HEK293T (cell line): ENCODE measurements around the gene ANKRD44.
"Not testable (repeated sequence)": the region's sequence is repeated elsewhere in the genome, so short reads cannot be mapped to it uniquely, and the experiment has no call there.

ENCODE experiments used
- CTCF ChIA-PET: fragments of 350-600 bp; formaldehyde crosslinking; extraction: SDS; loops from one replicate; lab custom pipeline; 2021; ENCODE audit warnings: antibody characterized with exemption, inconsistent platforms; lab: Yijun Ruan, JAX
- POLR2A ChIA-PET: fragments of 350-600 bp; formaldehyde crosslinking; extraction: SDS; loops from one replicate; lab custom pipeline; 2020; ENCODE audit warnings: antibody characterized with exemption, inconsistent platforms; lab: Yijun Ruan, JAX
- DNase-seq: peaks from one replicate; pipeline ENCODE4 v3.0.0; 2012; ENCODE audit warnings: mixed read lengths; ENCODE audit errors: extremely low spot score
- ARNT ChIP-seq: fragments of 450-650 bp; IDR thresholded peaks from 2 replicates; pipeline ENCODE4 v1.6.1; 2017; ENCODE audit warnings: mild to moderate bottlenecking
- BHLHE40 ChIP-seq: fragments of 450-650 bp; IDR thresholded peaks from 2 replicates; pipeline ENCODE4 v1.6.1; 2016; ENCODE audit warnings: mild to moderate bottlenecking, moderate library complexity, borderline replicate concordance
- CTBP1 ChIP-seq: fragments of 450-650 bp; IDR thresholded peaks from 2 replicates; pipeline ENCODE4 v1.6.1; 2016; ENCODE audit warnings: borderline replicate concordance
- ELF4 ChIP-seq: fragments of 450-650 bp; IDR thresholded peaks from 2 replicates; pipeline ENCODE4 v1.6.1; 2017; ENCODE audit warnings: antibody characterized with exemption
- FOXA1 ChIP-seq: fragments of 450-650 bp; IDR thresholded peaks from 2 replicates; pipeline ENCODE4 v1.6.1; 2016; ENCODE audit warnings: mild to moderate bottlenecking
- FOXK2 ChIP-seq: fragments of 450-650 bp; IDR thresholded peaks from 2 replicates; pipeline ENCODE4 v1.6.1; 2016; ENCODE audit warnings: mild to moderate bottlenecking
- FOXM1 ChIP-seq: fragments of 450-650 bp; IDR thresholded peaks from 2 replicates; pipeline ENCODE4 v1.6.1; 2017; ENCODE audit warnings: mild to moderate bottlenecking, borderline replicate concordance
- HDGF ChIP-seq: fragments of 450-650 bp; IDR thresholded peaks from 2 replicates; pipeline ENCODE4 v1.6.1; 2017; ENCODE audit warnings: antibody characterized with exemption, borderline replicate concordance
- L3MBTL2 ChIP-seq: fragments of 450-650 bp; conservative IDR thresholded peaks from 2 replicates; pipeline ENCODE4 v1.6.1; 2016; ENCODE audit warnings: mild to moderate bottlenecking
- LEF1 ChIP-seq: fragments of 450-650 bp; IDR thresholded peaks from 2 replicates; pipeline ENCODE4 v1.6.1; 2017; ENCODE audit warnings: mild to moderate bottlenecking, borderline replicate concordance
- NFRKB ChIP-seq: fragments of 450-650 bp; IDR thresholded peaks from 2 replicates; pipeline ENCODE4 v1.6.1; 2016; ENCODE audit warnings: mild to moderate bottlenecking, moderate library complexity
- SP1 ChIP-seq: fragments of 450-650 bp; IDR thresholded peaks from 2 replicates; pipeline ENCODE4 v1.6.1; 2017
- SUZ12 ChIP-seq: fragments of 450-650 bp; IDR thresholded peaks from 2 replicates; pipeline ENCODE4 v1.6.1; 2016; ENCODE audit warnings: mild to moderate bottlenecking
- TARDBP ChIP-seq: fragments of 450-650 bp; IDR thresholded peaks from 2 replicates; pipeline ENCODE4 v1.6.1; 2016
- ZNF384 ChIP-seq: fragments of 450-650 bp; IDR thresholded peaks from 2 replicates; pipeline ENCODE4 v1.6.1; 2016
- TF ChIP-seq, protein P1 (sequence below): fragments of 450-650 bp; IDR thresholded peaks from 2 replicates; pipeline ENCODE4 v1.6.1; 2016

Gene ANKRD44

DNA sequence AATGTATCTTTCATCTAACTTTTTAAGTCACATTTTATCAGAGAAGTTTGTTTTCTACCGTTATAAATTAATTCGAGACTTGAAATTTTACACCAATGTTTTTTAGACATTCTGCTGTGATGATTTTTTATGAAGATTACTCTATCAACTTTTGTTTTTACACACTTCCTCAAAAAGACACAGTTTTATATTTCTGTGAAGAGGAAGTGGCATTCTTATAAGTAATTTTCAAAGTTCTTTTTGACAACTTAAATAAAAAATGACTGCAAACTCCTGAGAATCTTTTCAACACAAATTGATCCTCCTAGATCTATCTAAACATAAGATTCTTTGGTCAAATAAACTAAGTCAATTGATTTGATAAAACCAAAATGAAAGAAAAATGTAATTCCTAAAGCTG lies 13.7 kb downstream of the ANKRD44 start:
- CTCF ChIA-PET = no interaction called here
- no peak for DNase-seq
- POLR2A ChIA-PET = no interaction called here
- TF ChIP-seq L3MBTL2 = no peak
- no peak for TF ChIP-seq SP1
- no peak for TF ChIP-seq FOXK2
- no peak for TF ChIP-seq LEF1
- TF ChIP-seq FOXA1 = no peak
- TF ChIP-seq, protein P1, sequence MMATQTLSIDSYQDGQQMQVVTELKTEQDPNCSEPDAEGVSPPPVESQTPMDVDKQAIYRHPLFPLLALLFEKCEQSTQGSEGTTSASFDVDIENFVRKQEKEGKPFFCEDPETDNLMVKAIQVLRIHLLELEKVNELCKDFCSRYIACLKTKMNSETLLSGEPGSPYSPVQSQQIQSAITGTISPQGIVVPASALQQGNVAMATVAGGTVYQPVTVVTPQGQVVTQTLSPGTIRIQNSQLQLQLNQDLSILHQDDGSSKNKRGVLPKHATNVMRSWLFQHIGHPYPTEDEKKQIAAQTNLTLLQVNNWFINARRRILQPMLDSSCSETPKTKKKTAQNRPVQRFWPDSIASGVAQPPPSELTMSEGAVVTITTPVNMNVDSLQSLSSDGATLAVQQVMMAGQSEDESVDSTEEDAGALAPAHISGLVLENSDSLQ = no peak
- no peak for TF ChIP-seq CTBP1
- TF ChIP-seq ZNF384 = no peak
- TF ChIP-seq BHLHE40 = no peak
- no peak for TF ChIP-seq HDGF
- TF ChIP-seq TARDBP = no peak
- no peak for TF ChIP-seq SUZ12

DNA sequence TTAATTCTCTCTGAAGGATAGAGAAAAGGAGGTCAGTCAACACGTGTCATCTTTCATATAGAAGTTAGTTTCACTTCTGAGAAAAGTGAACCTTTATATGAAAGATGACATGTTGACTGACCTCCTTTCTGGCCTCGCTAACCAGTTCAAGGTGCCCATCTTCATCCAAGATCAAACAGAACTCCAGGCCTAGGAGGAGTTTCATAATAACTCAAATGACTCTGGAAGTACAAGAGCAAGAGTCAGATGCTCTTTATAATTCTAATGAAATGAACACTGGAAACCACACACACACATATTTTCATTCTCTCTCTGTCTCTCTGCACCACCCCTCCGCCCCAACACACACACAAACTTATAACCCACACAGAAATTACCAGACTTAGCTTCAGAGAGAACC lies 16.3 kb downstream of the ANKRD44 start:
- CTCF ChIA-PET = no interaction called here

DNA sequence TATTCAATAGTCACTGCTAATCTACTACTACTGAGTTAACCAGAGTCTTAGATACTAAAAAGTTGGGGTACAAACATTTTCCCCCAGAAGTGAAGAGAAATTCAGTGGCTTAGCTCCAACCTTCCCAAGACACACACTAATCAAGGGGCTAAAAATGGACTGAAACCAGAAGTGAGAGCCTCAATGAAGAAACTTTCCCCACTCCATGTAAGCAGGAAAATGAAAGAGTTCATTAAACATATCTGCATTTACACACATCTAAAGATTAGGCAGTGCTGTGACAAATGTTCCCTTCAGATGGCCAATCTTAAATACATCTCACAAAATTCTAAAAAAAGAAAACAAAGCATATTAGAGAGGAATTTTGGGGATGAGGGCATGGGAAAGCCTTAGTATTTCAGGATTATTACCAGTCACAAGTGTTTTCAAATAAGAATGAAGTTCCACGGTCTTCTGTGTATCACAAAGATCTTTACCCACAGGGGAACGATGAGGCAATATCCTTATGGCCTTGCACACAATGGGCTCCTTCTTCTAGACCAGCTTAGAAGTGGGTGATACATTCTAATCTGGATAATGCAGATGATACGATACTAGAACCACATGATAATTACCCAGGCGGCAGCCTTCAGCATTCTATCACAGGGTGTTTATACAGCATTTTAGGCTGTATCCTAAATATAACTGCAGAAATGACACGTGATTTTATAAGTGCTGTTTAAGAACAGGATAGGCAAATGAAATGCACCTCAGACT lies 17.1 kb downstream of the ANKRD44 start:
- TF ChIP-seq BHLHE40 (no peak), ELF4 (no peak), FOXM1 (no peak), ARNT (no peak), CTBP1 (no peak), HDGF (no peak), SUZ12 (no peak), L3MBTL2 (no peak), LEF1 (no peak), FOXA1 (no peak), ZNF384 (no peak), NFRKB (no peak), SP1 (no peak)
- TF ChIP-seq, protein P1 = no peak
- CTCF ChIA-PET = no interaction called here
- POLR2A ChIA-PET = no interaction called here
- no peak for DNase-seq

More for the DNA sequence above, 16.3 kb downstream of the ANKRD44 start:
- POLR2A ChIA-PET = no interaction called here
- no peak for DNase-seq
- no peak for TF ChIP-seq HDGF
- no peak for TF ChIP-seq BHLHE40
- no peak for TF ChIP-seq TARDBP
- no peak for TF ChIP-seq SUZ12
- no peak for TF ChIP-seq NFRKB
- no peak for TF ChIP-seq FOXA1
- no peak for TF ChIP-seq ARNT
- TF ChIP-seq CTBP1 = no peak
- no peak for TF ChIP-seq ELF4
- no peak for TF ChIP-seq L3MBTL2
- no peak for TF ChIP-seq SP1

DNA sequence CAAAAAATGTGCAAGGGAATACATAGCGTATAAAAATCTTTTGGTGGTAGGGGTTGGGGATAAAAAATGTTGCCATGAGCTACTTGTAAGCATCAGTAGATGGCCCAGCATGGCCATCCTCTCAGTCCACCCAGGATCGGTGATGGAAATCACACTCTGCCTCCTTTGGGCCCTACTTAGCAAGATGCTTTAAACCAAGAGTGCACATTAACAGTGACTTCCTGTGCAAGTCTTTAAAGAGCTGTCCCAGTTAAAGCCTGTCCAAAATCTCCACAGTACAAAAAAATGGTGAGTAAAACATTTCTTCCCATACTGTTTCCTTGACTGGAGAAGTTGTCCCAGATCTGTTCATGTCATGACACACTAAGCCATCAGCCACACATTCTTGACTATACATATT lies 18.0 kb downstream of the ANKRD44 start:
- no peak for DNase-seq
- CTCF ChIA-PET = no interaction called here
- TF ChIP-seq CTBP1 (no peak), TARDBP (no peak), FOXA1 (no peak), FOXK2 (no peak), LEF1 (no peak), L3MBTL2 (no peak), HDGF (no peak)
- POLR2A ChIA-PET = no interaction called here

DNA sequence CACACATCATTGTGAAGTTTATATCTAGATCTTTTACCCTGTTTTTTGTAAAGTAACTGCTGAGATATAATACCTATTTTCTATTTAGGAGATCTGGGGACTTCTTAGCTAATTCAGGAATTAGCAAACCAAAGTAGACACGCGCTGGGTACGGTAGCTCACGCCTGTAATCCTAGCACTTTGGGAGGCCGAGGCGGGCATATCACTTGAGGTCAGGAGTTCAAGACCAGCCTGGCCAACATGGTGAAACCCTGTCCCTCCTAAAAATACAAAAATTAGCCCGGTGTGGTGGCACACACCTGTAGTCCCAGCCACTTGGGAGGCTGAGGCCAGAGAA lies 23.0 kb downstream of the ANKRD44 start:
- DNase-seq, POLR2A ChIA-PET: not testable (repeated sequence)
- CTCF ChIA-PET = interaction anchor here (0.8 kb wide), 1 partner anchor 10 kb away, joined by 3 read pairs; no protein-coding TSS in a partner anchor

DNA sequence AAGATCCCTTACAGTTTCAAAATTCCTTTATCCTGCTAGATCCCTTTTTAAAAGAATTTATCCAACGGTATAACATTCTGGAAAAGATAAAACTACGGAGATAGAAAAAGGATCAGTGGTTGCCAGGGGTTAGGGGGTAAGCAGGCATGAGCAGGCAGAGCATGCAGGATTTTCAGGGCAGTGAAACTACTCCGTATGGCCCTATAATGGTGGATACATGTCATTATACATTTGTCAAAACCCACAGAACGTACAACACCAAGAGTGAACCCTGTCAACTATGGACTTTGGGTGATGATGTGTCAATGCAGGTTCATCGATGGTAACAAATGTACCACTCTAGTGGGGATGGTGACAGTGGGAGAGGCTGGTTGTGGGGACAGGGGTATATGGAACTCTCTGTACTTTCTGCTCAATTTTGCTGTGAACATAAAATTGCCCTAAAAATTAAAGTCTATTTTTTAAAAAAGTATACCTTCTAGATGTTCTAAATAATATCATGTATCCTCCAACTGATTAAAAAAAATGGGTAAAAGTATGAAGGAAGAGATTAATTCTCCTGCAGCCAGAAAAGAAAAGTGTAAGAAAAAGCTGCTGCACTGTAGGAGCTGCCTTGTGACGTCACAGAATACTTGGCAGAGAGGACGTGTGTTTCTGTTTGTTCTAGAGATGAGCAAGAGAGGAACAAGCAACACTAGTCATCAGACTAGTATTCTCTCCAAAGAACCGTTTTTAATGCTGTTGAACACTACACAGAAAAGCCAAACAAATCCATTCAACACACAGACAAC lies 23.6 kb downstream of the ANKRD44 start:
- ChIA-PET CTCF (interaction anchor here (0.8 kb wide), 1 partner anchor 9 kb away, joined by 3 read pairs; no protein-coding TSS in a partner anchor), POLR2A (no interaction called here)
- no peak for DNase-seq
- TF ChIP-seq SP1 (no peak), ELF4 (no peak), NFRKB (no peak), ZNF384 (no peak), BHLHE40 (no peak), SUZ12 (no peak), HDGF (no peak), FOXM1 (no peak), FOXA1 (no peak), CTBP1 (no peak), TARDBP (no peak), FOXK2 (no peak), LEF1 (no peak), L3MBTL2 (no peak), ARNT (no peak)
- TF ChIP-seq, protein P1 = no peak
